Inflammatory macrophage treated with lipopolysaccharide for 1 hour (primary cell): ENCODE measurements around the gene PTPRN2.
A peak's percentile ranks its signal among the peaks of the same experiment; 100 is the strongest.
"Not testable (repeated sequence)": the region's sequence is repeated elsewhere in the genome, so short reads cannot be mapped to it uniquely, and the experiment has no call there.

ENCODE experiments used
- DNase-seq, 2 donors: peaks; one replicate each; pipeline ENCODE4 v3.0.0-alpha.2; 2020 to 2022

Gene PTPRN2

GRCh38 chr7:158357898-158358821 is 229.5 kb downstream of the PTPRN2 start:
- no peak for DNase-seq

DNA sequence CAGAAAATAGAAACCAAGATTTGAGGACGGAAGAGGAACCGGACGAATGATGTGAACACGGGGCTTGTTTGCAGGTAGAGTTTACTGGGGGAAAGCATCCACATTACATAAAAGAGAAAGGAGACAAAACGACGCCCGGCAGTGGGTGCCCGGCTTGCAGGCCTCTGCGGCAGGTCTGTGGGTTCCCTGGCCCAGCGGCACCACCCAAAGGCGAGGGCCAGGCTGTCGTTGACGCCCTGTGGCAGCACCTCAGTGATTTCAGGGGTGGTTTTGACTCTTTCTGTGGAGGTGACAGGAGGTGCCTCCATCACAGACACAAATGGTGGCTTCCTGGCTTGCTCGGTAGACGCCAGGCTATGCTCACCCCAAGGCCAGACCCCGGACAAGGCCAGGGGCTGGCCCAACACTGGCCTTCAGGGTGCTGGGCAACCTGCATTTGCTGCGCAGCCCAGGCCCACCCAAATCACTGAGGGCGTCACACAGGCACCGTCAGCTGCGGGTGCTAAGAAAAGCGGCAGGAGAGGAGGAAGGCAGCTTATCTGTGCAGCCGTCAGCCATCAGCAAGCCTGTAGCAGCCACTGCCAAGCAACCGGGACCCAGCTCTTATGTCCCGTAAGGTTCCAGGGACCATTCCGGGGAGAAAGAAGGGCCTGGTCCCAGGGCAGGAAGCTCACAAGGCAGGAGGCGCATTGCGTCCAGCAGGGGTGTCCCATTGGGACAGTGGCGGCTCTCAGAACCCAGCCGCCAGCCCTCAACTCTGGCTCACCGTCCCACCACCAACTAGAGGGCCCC is 230.3 kb downstream of the PTPRN2 start:
- DNase-seq = no peak

DNA sequence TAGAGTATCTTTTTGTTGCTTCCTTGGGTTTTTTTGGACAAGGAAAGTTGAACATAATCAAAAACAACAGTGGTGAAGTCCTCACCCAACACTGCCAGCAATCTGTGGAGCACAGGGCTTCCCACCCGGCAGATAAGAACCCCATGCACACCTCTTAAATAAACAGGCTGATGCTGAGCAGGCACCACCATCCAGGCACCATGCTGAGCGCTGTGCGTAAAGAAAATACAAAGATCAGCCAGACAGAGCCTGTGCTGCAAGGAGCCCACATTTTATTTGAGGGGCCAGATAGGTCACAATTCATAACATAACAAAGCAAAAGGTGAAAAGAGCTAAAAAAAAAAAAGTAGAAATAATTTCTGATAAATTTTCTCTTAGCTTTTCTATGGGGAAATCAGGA is 231.2 kb downstream of the PTPRN2 start:
- no peak for DNase-seq

- no peak for DNase-seq
Observed at GRCh38 chr7:158355456-158356065, 232.1 kb downstream of the PTPRN2 start.

DNA sequence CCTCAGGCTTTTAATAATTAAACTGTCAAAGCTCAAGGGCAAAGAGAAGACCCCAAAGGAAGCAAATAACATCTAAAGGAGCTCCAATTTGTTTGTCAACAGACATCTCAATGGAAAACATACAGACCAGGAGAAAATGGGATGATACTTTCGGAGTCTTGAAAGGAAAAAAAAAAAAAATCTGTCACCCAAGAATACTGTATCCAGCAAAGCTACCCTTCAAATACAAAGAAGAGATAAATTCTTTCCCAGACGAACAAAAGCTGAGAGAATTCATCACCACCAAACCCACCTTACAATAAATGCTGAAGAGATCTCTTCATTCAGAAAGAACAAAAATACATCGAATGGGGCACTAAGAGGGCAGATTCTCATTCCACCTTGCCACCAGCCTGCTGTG is 232.8 kb downstream of the PTPRN2 start:
- DNase-seq = no peak

GRCh38 chr7:158353606-158354570 is 233.7 kb downstream of the PTPRN2 start:
- peak; percentile 7 to 34 for DNase-seq

DNA sequence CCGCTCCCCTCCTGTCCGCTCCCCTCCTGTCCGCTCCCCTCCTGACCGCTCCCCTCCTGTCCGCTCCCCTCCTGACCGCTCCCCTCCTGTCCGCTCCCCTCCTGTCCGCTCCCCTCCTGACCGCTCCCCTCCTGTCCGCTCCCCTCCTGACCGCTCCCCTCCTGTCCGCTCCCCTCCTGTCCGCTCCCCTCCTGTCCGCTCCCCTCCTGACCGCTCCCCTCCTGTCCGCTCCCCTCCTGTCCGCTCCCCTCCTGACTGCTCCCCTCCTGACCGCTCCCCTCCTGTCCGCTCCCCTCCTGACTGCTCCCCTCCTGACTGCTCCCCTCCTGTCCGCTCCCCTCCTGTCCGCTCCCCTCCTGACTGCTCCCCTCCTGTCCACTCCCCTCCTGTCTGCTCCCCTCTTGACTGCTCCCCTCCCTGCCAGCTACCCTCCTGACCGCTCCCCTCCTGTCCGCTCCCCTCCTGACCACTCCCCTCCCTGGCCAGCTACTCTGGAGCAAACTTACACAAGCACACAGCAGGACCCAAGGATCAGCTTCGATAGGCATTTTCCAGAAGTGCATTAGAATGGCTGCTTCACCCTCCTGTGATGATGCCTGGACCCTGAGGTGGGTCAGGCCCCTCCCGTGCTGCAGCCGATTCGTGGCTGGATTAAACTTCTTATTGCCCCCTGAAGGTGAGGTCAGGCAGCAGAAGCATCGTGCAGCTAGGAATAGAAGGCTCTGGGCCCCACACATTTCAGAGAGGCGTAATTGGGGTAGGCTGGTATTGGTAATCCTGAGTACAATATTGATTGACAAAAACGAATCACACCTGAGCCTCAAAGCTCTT is 235.5 kb downstream of the PTPRN2 start:
- not testable (repeated sequence) for DNase-seq

DNA sequence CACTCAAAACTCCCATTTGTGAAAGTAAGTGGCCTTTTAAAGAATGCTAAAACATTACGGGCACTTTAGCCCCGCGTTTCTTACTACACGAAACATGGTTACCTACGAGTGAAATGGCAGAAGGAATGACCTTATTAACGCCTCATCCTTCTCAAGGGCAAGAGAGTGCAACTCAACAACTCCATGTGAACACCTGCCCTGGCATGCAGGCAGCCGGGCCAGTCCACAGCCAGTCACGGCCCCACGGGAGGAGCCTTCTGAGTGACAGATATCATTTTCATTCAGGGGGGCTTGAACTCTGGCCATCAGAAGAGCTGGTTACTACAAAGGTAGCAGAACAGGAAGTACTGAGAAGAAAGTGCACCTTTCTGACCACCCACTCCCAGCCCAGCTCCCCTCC is 236.1 kb downstream of the PTPRN2 start:
- DNase-seq = no peak

- DNase-seq = no peak
Observed at GRCh38 chr7:158351051-158351450, 236.6 kb downstream of the PTPRN2 start.

DNA sequence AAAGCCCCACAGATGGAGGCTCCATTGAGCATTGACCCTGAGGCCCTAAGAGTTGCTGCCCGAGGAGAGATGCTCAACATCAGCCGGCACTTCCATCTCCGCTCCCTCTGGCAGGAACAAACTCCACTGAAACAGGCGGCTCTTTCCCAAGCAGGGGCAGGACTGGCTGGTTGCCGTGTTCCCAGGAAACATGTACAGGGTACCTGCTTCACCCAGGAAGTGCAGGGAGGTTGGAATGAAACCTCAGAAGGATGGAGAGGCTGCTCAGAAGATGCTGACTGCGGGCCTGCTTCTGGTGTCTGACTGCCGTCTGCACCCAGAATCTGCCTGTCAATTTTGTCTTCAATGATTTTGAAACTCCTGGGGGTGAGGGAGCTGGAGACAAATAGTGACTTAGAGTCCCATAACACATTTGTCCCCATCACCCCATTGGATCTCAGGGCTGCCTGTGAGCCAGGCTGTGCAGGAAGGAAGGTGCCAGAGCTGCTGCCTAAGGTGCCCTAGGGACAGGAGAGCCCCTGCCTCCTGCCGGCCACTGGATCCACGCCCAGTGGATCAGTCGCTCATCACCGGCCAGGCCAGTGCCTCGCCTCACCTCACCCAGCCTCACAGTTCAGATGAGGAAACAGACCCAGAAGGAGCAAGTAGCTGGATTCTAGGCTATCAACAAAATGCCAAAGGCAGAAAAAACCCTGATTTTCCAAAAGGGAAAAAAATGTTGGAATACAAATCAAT is 237.3 kb downstream of the PTPRN2 start:
- no peak for DNase-seq

DNA sequence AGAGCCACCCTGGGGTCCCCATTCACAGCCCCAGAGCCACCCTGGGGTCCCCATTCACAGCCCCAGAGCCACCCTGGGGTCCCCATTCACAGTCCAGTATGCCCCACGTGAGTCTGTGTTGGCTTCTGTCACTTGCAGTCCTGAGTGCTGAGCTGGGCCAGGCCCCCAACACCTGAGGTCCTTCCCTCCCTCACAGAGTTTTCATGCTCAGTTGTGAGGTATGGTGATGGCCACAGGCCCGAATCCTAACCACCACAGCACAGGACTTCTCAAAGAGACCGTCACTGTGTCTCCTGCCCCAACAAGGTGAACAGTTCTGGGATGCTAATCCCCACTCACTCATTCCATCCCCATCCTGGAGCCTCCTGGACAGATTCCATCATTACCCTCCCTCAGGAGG is 239.2 kb downstream of the PTPRN2 start:
- no peak for DNase-seq

DNA sequence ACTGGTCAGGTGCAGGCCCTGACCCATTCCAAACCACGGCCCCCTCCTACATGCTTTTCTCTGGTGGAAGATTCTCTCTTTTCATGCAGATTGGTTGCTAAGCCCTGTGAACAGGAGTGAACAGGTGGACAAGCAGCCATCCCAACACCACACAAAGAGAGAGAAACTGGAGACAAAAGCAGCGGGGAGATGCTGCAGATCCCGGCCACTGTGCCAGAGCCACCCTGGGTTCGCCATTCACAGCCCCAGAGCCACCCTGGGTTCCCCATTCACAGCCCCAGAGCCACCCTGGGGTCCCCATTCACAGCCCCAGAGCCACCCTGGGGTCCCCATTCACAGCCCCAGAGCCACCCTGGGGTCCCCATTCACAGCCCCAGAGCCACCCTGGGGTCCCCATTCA is 239.6 kb downstream of the PTPRN2 start:
- DNase-seq = not testable (repeated sequence)

DNA sequence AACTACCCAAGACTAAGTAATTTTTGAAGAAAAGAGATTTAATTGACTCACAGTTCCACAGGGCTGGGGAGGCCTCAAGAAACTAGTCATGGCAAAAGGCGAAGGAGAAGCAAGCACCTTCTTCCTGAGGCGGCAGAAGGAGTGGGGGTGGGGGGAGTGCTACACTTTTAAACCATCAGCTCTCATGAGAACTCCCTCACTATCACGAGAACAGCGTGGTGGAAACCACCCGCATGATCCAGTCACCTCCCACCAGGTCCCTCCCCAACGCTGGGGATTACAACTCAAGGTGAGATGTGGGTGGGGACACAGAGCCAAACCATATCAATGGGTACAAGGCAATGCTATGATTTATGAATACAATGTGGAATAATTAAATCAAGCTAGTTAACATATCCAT is 241.9 kb downstream of the PTPRN2 start:
- no peak for DNase-seq

DNA sequence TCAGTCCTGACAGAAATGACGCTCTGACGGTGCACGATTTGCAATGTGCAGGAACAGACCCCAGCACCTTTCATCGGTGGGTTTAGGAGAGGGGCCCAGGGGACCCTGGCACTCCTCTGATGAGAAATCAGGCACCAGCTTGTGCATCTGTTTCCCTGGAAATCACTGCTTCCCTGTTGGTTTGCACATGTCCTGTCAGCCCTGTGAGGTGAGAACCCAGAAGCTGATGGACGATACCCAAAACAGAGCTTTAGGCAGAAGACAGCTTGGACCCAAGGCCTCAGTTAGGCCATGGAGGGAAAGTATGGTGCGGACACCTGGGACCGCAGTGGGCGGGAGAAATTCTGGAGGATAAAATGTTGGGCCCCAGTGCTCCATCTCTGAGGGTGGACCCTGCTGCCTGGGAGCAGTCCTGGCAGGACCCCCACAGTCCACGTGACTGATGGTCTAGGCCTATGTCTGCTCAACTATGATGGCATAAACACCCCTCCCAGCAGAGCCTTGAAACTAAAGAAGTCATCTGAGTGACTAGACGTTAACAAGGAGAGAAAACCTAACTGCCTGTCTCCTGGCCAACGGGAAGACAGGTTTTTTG is 242.8 kb downstream of the PTPRN2 start:
- no peak for DNase-seq

- no peak for DNase-seq
Observed at GRCh38 chr7:158343936-158344455, 243.6 kb downstream of the PTPRN2 start.

GRCh38 chr7:158343526-158343925 is 244.1 kb downstream of the PTPRN2 start:
- DNase-seq = no peak

GRCh38 chr7:158341097-158341496 is 246.5 kb downstream of the PTPRN2 start:
- not testable (repeated sequence) for DNase-seq

DNA sequence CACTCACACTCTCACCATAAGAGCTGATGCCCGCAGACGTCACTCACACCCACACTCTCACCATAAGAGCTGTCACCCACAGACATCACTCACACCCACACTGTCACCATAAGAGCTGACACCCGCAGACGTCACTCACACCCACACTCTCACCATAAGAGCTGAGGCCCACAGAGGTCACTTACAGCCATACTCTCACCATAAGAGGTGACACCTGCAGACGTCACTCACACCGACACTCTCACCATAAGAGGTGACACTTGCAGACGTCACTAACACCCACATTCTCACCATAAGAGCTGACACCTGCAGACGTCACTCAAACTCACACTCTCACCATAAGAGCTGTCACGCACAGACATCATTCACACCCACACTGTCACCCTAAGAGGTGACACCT is 250.7 kb downstream of the PTPRN2 start:
- not testable (repeated sequence) for DNase-seq

GRCh38 chr7:158332516-158332915 is 255.1 kb downstream of the PTPRN2 start:
- not testable (repeated sequence) for DNase-seq
